ENCODE results near the gene EPB41L3.

- TF ChIP-seq CTCF (IDR thresholded peaks at IDR 0.05) = no peak
- TF ChIP-seq POLR2A (IDR thresholded peaks at IDR 0.05) = no peak
Measured at GRCh38 chr18:5490753-5491480, 52.9 kb downstream of the EPB41L3 start.

Data from thyroid gland (tissue), 4 donors.